CD14-positive monocyte (primary cell): ENCODE data around the gene PPP3CA. TPM values are rescaled to one million over a fixed set of nuclear protein-coding genes. Genes with fewer than 3 reads are reported as not detected.
A peak's percentile ranks its signal among the peaks of the same experiment; 100 is the strongest.

Experiments
- DNase-seq, 3 donors: peaks; one replicate each; pipeline ENCODE4 v3.0.0-alpha.2; 2011 to 2022
- H2AFZ ChIP-seq: 2 replicates; pipeline ENCODE4 v1.6.0; 2012; ENCODE audit warnings: mild to moderate bottlenecking, low read depth, low read length, inconsistent platforms; ENCODE audit not compliant: insufficient read depth, poor library complexity, severe bottlenecking
- H3K27ac ChIP-seq, 2 donors: 1 replicate in 1 of 2; 2 replicates in 1 of 2; pipeline ENCODE4 v1.5.1; 2012 to 2013; ENCODE audit warnings: low read length in 2 of 2, control low read depth in 1 of 2, inconsistent platforms in 1 of 2, low read depth in 1 of 2, mild to moderate bottlenecking in 1 of 2
- H3K27me3 ChIP-seq, 2 donors: one replicate each; pipeline versions ENCODE4 v1.6.0 to v1.6.1; 2011 to 2013; ENCODE audit warnings: low read length in 2 of 2; ENCODE audit not compliant: control insufficient read depth in 2 of 2, insufficient read depth in 2 of 2
- H3K36me3 ChIP-seq, 2 donors: replicated peaks in 1 of 2; 1 replicate in 1 of 2; 2 replicates in 1 of 2; pipeline versions ENCODE4 v1.5.1 to v1.6.1; 2012 to 2013; ENCODE audit warnings: low read length in 2 of 2, control low read depth in 1 of 2, inconsistent platforms in 1 of 2, mild to moderate bottlenecking in 1 of 2; ENCODE audit not compliant: insufficient read depth in 2 of 2, control insufficient read depth in 1 of 2
- H3K4me1 ChIP-seq, 2 donors: 1 replicate in 1 of 2; 2 replicates in 1 of 2; pipeline versions ENCODE4 v1.5.1 to v1.6.1; 2012 to 2013; ENCODE audit warnings: low read length in 2 of 2, control low read depth in 1 of 2, inconsistent platforms in 1 of 2, mild to moderate bottlenecking in 1 of 2, moderate library complexity in 1 of 2; ENCODE audit not compliant: insufficient read depth in 2 of 2, control insufficient read depth in 1 of 2
- H3K4me2 ChIP-seq: replicated peaks from 2 replicates; pipeline ENCODE3; 2012; ENCODE audit warnings: low read length, moderate library complexity, mild to moderate bottlenecking; ENCODE audit not compliant: poor library complexity, severe bottlenecking; ENCODE audit errors: extremely low read depth
- H3K4me3 ChIP-seq, 3 experiments: fragments of 200-600 bp in 1 of 3; sonication (generic) in 1 of 3; replicated peaks in 1 of 3; 1 replicate in 2 of 3; 2 replicates in 1 of 3; pipeline ENCODE4 v1.5.1; 2011 to 2013; ENCODE audit warnings: low read length in 3 of 3, mild to moderate bottlenecking in 3 of 3, control low read depth in 2 of 3, low read depth in 2 of 3, inconsistent platforms in 1 of 3, moderate library complexity in 1 of 3
- H3K79me2 ChIP-seq: 2 replicates; pipeline ENCODE4 v1.6.0; 2012; ENCODE audit warnings: mild to moderate bottlenecking, control low read depth, inconsistent platforms, low read length, moderate library complexity; ENCODE audit not compliant: insufficient read depth
- H3K9ac ChIP-seq: 2 replicates; pipeline ENCODE4 v1.6.0; 2017; ENCODE audit warnings: low read length, mild to moderate bottlenecking; ENCODE audit not compliant: insufficient read depth, poor library complexity, severe bottlenecking
- H3K9me3 ChIP-seq, 2 donors: replicated peaks in 1 of 2; 1 replicate in 1 of 2; 2 replicates in 1 of 2; pipeline versions ENCODE4 v1.5.1 to v1.6.1; 2012 to 2013; ENCODE audit warnings: low read length in 2 of 2, control low read depth in 1 of 2; ENCODE audit not compliant: control insufficient read depth in 1 of 2, insufficient read depth in 1 of 2
- H4K20me1 ChIP-seq: 2 replicates; pipeline ENCODE4 v1.6.0; 2012; ENCODE audit warnings: mild to moderate bottlenecking, low read length, control low read depth, moderate library complexity; ENCODE audit not compliant: insufficient read depth
- H3K27ac Mint-ChIP-seq, 7 donors: one replicate each; pipeline ENCODE4 v1.8.0; 2020; ENCODE audit warnings: mild to moderate bottlenecking in 7 of 7, mixed read lengths in 7 of 7, moderate library complexity in 6 of 7, inconsistent platforms in 2 of 7
- H3K27me3 Mint-ChIP-seq, 3 donors: one replicate each; pipeline ENCODE4 v1.8.0; 2021 to 2022; ENCODE audit warnings: low read depth in 3 of 3, mild to moderate bottlenecking in 3 of 3, mixed read lengths in 3 of 3, moderate library complexity in 3 of 3, inconsistent platforms in 1 of 3
- H3K36me3 Mint-ChIP-seq, 2 donors: one replicate each; pipeline ENCODE4 v1.8.0; 2020; ENCODE audit warnings: mixed read lengths in 2 of 2, inconsistent platforms in 1 of 2, mild to moderate bottlenecking in 1 of 2
- H3K4me1 Mint-ChIP-seq: one replicate; pipeline ENCODE4 v1.8.0; 2020; ENCODE audit warnings: mild to moderate bottlenecking, mixed read lengths
- H3K4me3 Mint-ChIP-seq, 2 donors: one replicate each; pipeline ENCODE4 v1.8.0; 2020; ENCODE audit warnings: mild to moderate bottlenecking in 2 of 2, mixed read lengths in 2 of 2, moderate library complexity in 1 of 2
- H3K9me3 Mint-ChIP-seq, 7 donors: one replicate each; pipeline ENCODE4 v1.8.0; 2020 to 2022; ENCODE audit warnings: mixed read lengths in 7 of 7, mild to moderate bottlenecking in 6 of 7, moderate library complexity in 6 of 7, inconsistent platforms in 2 of 7
- CTCF ChIP-seq: fragments of 200-600 bp; IDR thresholded peaks from one replicate; pipeline ENCODE4 v1.8.0; 2022; ENCODE audit warnings: antibody characterized with exemption, mild to moderate bottlenecking
- WGBS: methylation state at CpG from one replicate; pipeline ENCODE4 v1.1.5; 2013; ENCODE audit warnings: missing lambda C conversion rate; ENCODE audit not compliant: insufficient coverage; 5-methylcytosine and 5-hydroxymethylcytosine counted together
- intact Hi-C, 2 donors: fragments of 100-400 bp; cut with micrococcal nuclease; formaldehyde crosslinking; loops; one replicate each; pipeline versions ENCODE4 v1.15.0 to v1.15.1; 2023
- polyA plus RNA-seq, 3 donors: library from polyadenylated mRNA; depleted of rRNA in 1 of 3; unstranded in 2 of 3; stranded (reverse) in 1 of 3; fragments of 300-500 nt in 2 of 3; fragments of >200 nt in 1 of 3; fragmentation: Illumina TruSeq in 2 of 3; gene quantifications; 1 replicate in 2 of 3; 2 replicates in 1 of 3; pipeline ENCODE4 v1.2.3, GENCODE V29; 2012 to 2021

Gene PPP3CA
- polyA plus RNA-seq, 3 donors = 5.1 to 9.7 (median 8.9) TPM

- TF ChIP-seq CTCF = no peak
- Histone ChIP-seq H3K4me2 (no peak overlapping the region), H2AFZ (no peak overlapping the region), H3K27ac (peak overlapping the region in 1 of 2 donors; percentile 72), H3K79me2 (peaks cover 79% of the 10 kb centered on the region), H3K9me3 (no peaks in the 10 kb centered on the region), H4K20me1 (peaks cover 67% of the 10 kb centered on the region), H3K9ac (no peak overlapping the region), H3K4me3 (no peak overlapping the region), H3K4me1 (peaks cover 18 to 28% of the 10 kb centered on the region in 2 donors), H3K36me3 (no peaks in the 10 kb centered on the region), H3K27me3 (no peaks in the 10 kb centered on the region)
- Mint-ChIP-seq H3K27me3 (peaks cover 0 to 1% (median 0%) of the 10 kb centered on the region in 3 donors), H3K27ac (peak overlapping the region; percentile 56 to 86 (median 84)), H3K9me3 (no peaks in the 10 kb centered on the region), H3K36me3 (peaks cover 0 to 2% of the 10 kb centered on the region in 2 donors), H3K4me1 (peaks cover 29% of the 10 kb centered on the region), H3K4me3 (no peak overlapping the region)
- intact Hi-C loops = no loop called here
- WGBS = 100% methylated on average over 2 of the region's 2 CpGs
- DNase-seq = no peak
Measured at GRCh38 chr4:101201421-101201820, 145.9 kb downstream of the PPP3CA start.

- 0% methylated on average over 2 of the region's 4 CpGs for WGBS
- Histone ChIP-seq H4K20me1 (peaks cover 66% of the 10 kb centered on the region), H3K9ac (no peak overlapping the region), H3K27ac (peak overlapping the region in 1 of 2 donors; percentile 72), H3K36me3 (peaks cover 0 to 4% of the 10 kb centered on the region in 2 donors), H3K79me2 (peaks cover 78% of the 10 kb centered on the region), H3K9me3 (no peaks in the 10 kb centered on the region), H3K4me1 (peaks cover 13 to 19% of the 10 kb centered on the region in 2 donors), H3K27me3 (no peaks in the 10 kb centered on the region), H3K4me2 (peak overlapping the region; percentile 32), H2AFZ (no peak overlapping the region), H3K4me3 (no peak overlapping the region)
- peaks cover 0 to 1% (median 0%) of the 10 kb centered on the region in 3 donors for H3K27me3 Mint-ChIP-seq
- no peaks in the 10 kb centered on the region for H3K9me3 Mint-ChIP-seq
- H3K27ac Mint-ChIP-seq = peak overlapping the region; percentile 75 to 92 (median 86)
- DNase-seq = peak; percentile 89 to 99 (median 97)
- H3K4me3 Mint-ChIP-seq = no peak overlapping the region
- TF ChIP-seq CTCF = no peak
- peaks cover 20% of the 10 kb centered on the region for H3K4me1 Mint-ChIP-seq
- intact Hi-C loops = no loop called here
- peaks cover 3 to 5% of the 10 kb centered on the region in 2 donors for H3K36me3 Mint-ChIP-seq
Measured at GRCh38 chr4:101200561-101200960, 146.8 kb downstream of the PPP3CA start.
